K562 (cell line): Measurements from ENCODE around the gene RBM19. TPM values are rescaled to one million over a fixed set of nuclear protein-coding genes. Genes with fewer than 3 reads are reported as not detected.

ENCODE experiments used
- ATAC-seq: fragments of 200-7000 bp; cut with Tn5 transposase; 3 replicates; pipeline ENCODE4 v1.9.1; 2020; ENCODE audit warnings: moderate library complexity
- BruUV-seq: library from RNA; stranded (reverse); fragments of 400-500 nt; replicated peaks from 2 replicates; lab custom pipeline; 2021; lab: Mats Ljungman, UMichigan
- CTCF ChIA-PET: fragments of 300-600 bp; formaldehyde crosslinking; extraction: SDS; loops from one replicate; lab custom pipeline; 2021; ENCODE audit warnings: low intra/inter-chr PET ratio; lab: Yijun Ruan, JAX
- POLR2A ChIA-PET: fragments of 300-600, 350-650 bp; sonication (Branson Sonifier 250); formaldehyde crosslinking; extraction: SDS; loops from one replicate; lab custom pipeline; 2021; ENCODE audit warnings: antibody characterized with exemption, inconsistent platforms; lab: Yijun Ruan, JAX
- DNase-seq, 4 experiments: peaks; one replicate each; pipeline versions ENCODE4 v3.0.0 to v3.0.0-alpha.2; 2011 to 2018; ENCODE audit warnings: low spot score in 3 of 4, mixed read lengths in 3 of 4; ENCODE audit errors: extremely low read depth in 1 of 4
- FAIRE-seq: peaks from 2 replicates; lab custom pipeline; 2011; peaks lifted over from hg19 to GRCh38; lab: Jason Lieb, UNC
- H2AFZ ChIP-seq: 2 replicates; pipeline ENCODE4 v1.6.0; 2011; ENCODE audit warnings: low read depth, low read length, control low read depth, inconsistent platforms
- H3K27ac ChIP-seq: fragments of 200-600 bp; 3 replicates; pipeline ENCODE4 v1.8.0; 2011; ENCODE audit warnings: low read depth, mild to moderate bottlenecking, control low read depth, inconsistent platforms, low read length, moderate library complexity, mixed read lengths; ENCODE audit errors: extremely low read depth
- H3K27me3 ChIP-seq, 2 experiments: fragments of 300-600 bp in 1 of 2; 2 replicates in 1 of 2; 3 replicates in 1 of 2; pipeline versions ENCODE4 v1.6.0 to v1.8.0; 2011; ENCODE audit warnings: inconsistent platforms in 2 of 2, low read length in 2 of 2, mild to moderate bottlenecking in 1 of 2, mixed read lengths in 1 of 2, moderate library complexity in 1 of 2; ENCODE audit not compliant: control insufficient read depth in 2 of 2, insufficient read depth in 2 of 2
- H3K36me3 ChIP-seq: fragments of 300-600 bp; 3 replicates; pipeline ENCODE4 v1.8.0; 2011; ENCODE audit warnings: mild to moderate bottlenecking, low read length, inconsistent platforms; ENCODE audit not compliant: control insufficient read depth, insufficient read depth
- H3K4me1 ChIP-seq, 2 experiments: fragments of 200-600 bp in 1 of 2; replicated peaks in 1 of 2; 2 replicates in 1 of 2; 3 replicates in 1 of 2; pipeline versions ENCODE4 v1.5.1 to v1.8.0; 2011; ENCODE audit warnings: inconsistent platforms in 2 of 2, low read length in 2 of 2, mild to moderate bottlenecking in 1 of 2, mixed read lengths in 1 of 2, moderate library complexity in 1 of 2; ENCODE audit not compliant: control insufficient read depth in 2 of 2, insufficient read depth in 2 of 2
- H3K4me2 ChIP-seq: 2 replicates; pipeline ENCODE4 v1.6.1; 2011; ENCODE audit warnings: low read length, control low read depth, inconsistent platforms, mixed read lengths; ENCODE audit not compliant: insufficient read depth
- H3K4me3 ChIP-seq: fragments of 200-600 bp; sonication (generic), shearing (Covaris generic); 2 replicates; pipeline ENCODE4 v1.5.1; 2016; ENCODE audit warnings: control low read depth, inconsistent platforms
- H3K79me2 ChIP-seq: fragments of 200-600 bp; 3 replicates; pipeline ENCODE4 v1.8.0; 2011; ENCODE audit warnings: low read length, inconsistent platforms; ENCODE audit not compliant: control insufficient read depth, insufficient read depth
- H3K9ac ChIP-seq, 2 experiments: 2 replicates each; pipeline versions ENCODE4 v1.6.0 to v1.6.1; 2011; ENCODE audit warnings: low read depth in 2 of 2, low read length in 2 of 2, control low read depth in 1 of 2, inconsistent platforms in 1 of 2, mild to moderate bottlenecking in 1 of 2, mixed read lengths in 1 of 2; ENCODE audit not compliant: insufficient read depth in 1 of 2
- H3K9me1 ChIP-seq: one replicate; pipeline ENCODE4 v1.6.0; 2011; ENCODE audit warnings: inconsistent platforms, mild to moderate bottlenecking, low read length, moderate library complexity; ENCODE audit not compliant: control insufficient read depth, insufficient read depth
- H3K9me3 ChIP-seq: replicated peaks from 2 replicates; pipeline ENCODE4 v1.5.1; 2011; ENCODE audit warnings: low read depth, low read length, inconsistent platforms; ENCODE audit not compliant: control insufficient read depth, insufficient read depth
- H4K20me1 ChIP-seq: replicated peaks from 2 replicates; pipeline ENCODE4 v1.6.1; 2011; ENCODE audit warnings: low read length, inconsistent platforms, mixed read lengths; ENCODE audit not compliant: control insufficient read depth, insufficient read depth
- KAT7 ChIP-seq: sonication (generic); formaldehyde crosslinking; IDR thresholded peaks from 2 replicates; pipeline ENCODE4 v1.8.0; 2022; ENCODE audit warnings: missing genetic modification reagents, mild to moderate bottlenecking, borderline replicate concordance
- NFIC ChIP-seq: fragments of 450-650 bp; IDR thresholded peaks from 2 replicates; pipeline ENCODE4 v1.6.1; 2017; ENCODE audit warnings: mild to moderate bottlenecking, inconsistent platforms
- POLR2G ChIP-seq: fragments of 200-400 bp; formaldehyde crosslinking; IDR thresholded peaks from 2 replicates; pipeline ENCODE4 v1.6.1; 2017; ENCODE audit warnings: low read depth, mild to moderate bottlenecking, antibody characterized with exemption, low read length, moderate library complexity
- STAG1 ChIP-seq: sonication (generic); formaldehyde crosslinking; IDR thresholded peaks from 2 replicates; pipeline ENCODE4 v1.5.0; 2020; ENCODE audit warnings: missing genetic modification reagents, borderline replicate concordance
- ZFP36 ChIP-seq: fragments of 150-350 bp; IDR thresholded peaks from 2 replicates; pipeline ENCODE4 v1.6.1; 2018; ENCODE audit warnings: low read length, low read depth; ENCODE audit not compliant: partially characterized antibody
- whole genome bisulfite sequencing: fragments of 100-300 bp; shearing (Covaris generic); methylation state at CpG from one replicate; pipeline ENCODE4 v1.1.6; 2016; ENCODE audit warnings: low coverage, mixed read lengths; ENCODE audit not compliant: insufficient coverage; ENCODE audit errors: missing lambda C conversion rate; 5-methylcytosine and 5-hydroxymethylcytosine counted together
- in situ Hi-C: fragments of 300-500 bp; cut with MboI; formaldehyde crosslinking; loops from 4 replicates; pipeline ENCODE4 v1.15.0; 2018; ENCODE audit warnings: inconsistent platforms, mixed read lengths
- intact Hi-C: fragments of 100-400 bp; cut with micrococcal nuclease; formaldehyde crosslinking; loops from 2 replicates; pipeline ENCODE4 v1.14.2; 2022
- polyA plus RNA-seq, 8 experiments: library from polyadenylated mRNA; depleted of rRNA in 4 of 8; stranded (reverse) in 5 of 8; unstranded in 3 of 8; fragments of >200 nt; fragmentation: Nextera tagmentation in 2 of 8; fragmentation: Illumina TruSeq in 1 of 8; extraction: Ambion mirVana in 2 of 8; extraction: Trizol in 1 of 8; gene quantifications; 2 replicates each; pipeline versions ENCODE4 v1.2.1 to v1.2.3, GENCODE V29; 2011 to 2014; ENCODE audit warnings: inconsistent platforms in 1 of 8, missing spikeins in 1 of 8
- total RNA-seq, 7 experiments: library from RNA; depleted of rRNA in 6 of 7; stranded (reverse); fragments of >200 nt in 6 of 7; fragmentation: Illumina TruSeq in 2 of 7; extraction: Trizol in 2 of 7; gene quantifications; 2 replicates each; pipeline versions ENCODE4 v1.2.1 to v1.2.3, GENCODE V29; 2011 to 2021; ENCODE audit warnings: low replicate concordance in 1 of 7
- TF ChIP-seq, protein P1 (sequence below): sonication (generic); formaldehyde crosslinking; IDR thresholded peaks from 2 replicates; pipeline ENCODE4 v1.8.0; 2022; ENCODE audit warnings: mild to moderate bottlenecking, missing genetic modification reagents
- TF ChIP-seq, protein P2 (sequence below), 2 experiments: fragments of 200-800 bp in 1 of 2; sonication (Bioruptor generic) in 1 of 2; sonication (generic) in 1 of 2; formaldehyde crosslinking in 1 of 2; IDR thresholded peaks in 1 of 2; conservative IDR thresholded peaks in 1 of 2; 2 replicates each; pipeline versions ENCODE4 v1.5.0 to v1.6.1; 2016 to 2020; ENCODE audit warnings: missing compliant biosample characterization in 1 of 2, missing genetic modification characterization in 1 of 2, missing genetic modification reagents in 1 of 2
- TF ChIP-seq, protein P3 (sequence below): sonication (generic); formaldehyde crosslinking; IDR thresholded peaks from 2 replicates; pipeline ENCODE4 v1.8.0; 2022; ENCODE audit warnings: mild to moderate bottlenecking, missing genetic modification reagents

Gene RBM19
- total and polyA plus RNA-seq, 9 of the 15 experiments (the other 6 are each of a cell fraction or from before 2014, with no cell fraction given): 16.0 to 58.4 (median 37.9) TPM

DNA sequence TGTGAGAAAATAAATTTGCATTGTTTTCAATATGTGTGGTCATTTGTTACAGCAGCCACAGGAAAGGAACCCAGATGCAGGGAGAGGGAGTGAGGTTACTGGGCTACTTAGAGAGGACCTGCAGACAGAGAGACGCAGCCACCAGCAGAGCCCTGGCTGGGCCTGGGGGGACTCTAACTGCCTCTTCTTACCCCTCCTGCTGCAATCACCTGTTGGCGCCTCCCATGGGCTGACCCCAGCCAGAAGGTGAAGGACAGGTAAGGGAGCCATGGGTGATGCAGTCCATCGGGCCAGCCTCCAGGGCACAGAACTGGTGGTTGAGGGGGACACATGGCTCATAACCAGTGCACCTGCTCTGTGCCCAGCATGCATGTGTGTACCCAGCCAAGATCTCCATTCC, 15.8 kb upstream of the RBM19 start (continued):
- TF ChIP-seq, protein P1, sequence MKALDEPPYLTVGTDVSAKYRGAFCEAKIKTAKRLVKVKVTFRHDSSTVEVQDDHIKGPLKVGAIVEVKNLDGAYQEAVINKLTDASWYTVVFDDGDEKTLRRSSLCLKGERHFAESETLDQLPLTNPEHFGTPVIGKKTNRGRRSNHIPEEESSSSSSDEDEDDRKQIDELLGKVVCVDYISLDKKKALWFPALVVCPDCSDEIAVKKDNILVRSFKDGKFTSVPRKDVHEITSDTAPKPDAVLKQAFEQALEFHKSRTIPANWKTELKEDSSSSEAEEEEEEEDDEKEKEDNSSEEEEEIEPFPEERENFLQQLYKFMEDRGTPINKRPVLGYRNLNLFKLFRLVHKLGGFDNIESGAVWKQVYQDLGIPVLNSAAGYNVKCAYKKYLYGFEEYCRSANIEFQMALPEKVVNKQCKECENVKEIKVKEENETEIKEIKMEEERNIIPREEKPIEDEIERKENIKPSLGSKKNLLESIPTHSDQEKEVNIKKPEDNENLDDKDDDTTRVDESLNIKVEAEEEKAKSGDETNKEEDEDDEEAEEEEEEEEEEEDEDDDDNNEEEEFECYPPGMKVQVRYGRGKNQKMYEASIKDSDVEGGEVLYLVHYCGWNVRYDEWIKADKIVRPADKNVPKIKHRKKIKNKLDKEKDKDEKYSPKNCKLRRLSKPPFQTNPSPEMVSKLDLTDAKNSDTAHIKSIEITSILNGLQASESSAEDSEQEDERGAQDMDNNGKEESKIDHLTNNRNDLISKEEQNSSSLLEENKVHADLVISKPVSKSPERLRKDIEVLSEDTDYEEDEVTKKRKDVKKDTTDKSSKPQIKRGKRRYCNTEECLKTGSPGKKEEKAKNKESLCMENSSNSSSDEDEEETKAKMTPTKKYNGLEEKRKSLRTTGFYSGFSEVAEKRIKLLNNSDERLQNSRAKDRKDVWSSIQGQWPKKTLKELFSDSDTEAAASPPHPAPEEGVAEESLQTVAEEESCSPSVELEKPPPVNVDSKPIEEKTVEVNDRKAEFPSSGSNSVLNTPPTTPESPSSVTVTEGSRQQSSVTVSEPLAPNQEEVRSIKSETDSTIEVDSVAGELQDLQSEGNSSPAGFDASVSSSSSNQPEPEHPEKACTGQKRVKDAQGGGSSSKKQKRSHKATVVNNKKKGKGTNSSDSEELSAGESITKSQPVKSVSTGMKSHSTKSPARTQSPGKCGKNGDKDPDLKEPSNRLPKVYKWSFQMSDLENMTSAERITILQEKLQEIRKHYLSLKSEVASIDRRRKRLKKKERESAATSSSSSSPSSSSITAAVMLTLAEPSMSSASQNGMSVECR (CRISPR knock-in tag): no peak
- no peak for TF ChIP-seq KAT7 (CRISPR knock-in tag)

DNA sequence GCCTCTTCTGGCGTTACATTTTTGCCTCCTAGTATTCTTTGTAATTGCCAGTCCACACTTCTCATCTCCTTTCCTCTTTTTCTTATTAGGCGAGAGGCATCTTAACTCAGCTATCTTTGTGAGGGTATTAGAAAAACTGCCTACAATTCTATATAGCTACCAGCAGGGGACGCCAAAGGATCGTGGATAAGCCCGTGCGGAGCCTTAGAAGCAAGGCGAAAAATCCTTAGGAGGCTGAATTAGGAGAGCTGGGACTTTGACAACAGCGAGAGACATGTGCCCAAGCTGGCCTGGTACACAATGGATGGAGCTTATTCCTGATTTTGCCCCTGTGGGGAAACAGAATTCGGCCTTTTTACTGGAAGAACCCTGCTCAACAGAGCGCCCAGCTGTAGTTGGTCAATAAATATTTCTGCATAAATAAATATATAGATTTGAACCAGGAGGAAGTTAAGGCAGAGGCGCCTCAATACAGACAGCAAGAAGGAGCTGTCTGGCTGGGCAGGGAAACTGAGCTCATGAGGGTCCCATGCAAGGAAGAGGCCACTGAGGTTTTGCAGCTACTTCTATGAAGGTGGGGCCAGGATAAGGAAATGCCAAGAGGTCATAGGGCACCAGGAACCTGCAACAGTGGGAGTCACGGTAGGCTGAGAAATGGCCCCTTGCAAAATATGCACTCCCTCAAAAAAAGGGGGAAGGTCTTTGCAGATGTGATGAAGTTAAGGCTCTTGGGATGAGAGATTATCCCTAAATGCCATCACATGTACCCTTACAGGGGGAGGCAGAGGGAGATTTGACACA, 14.6 kb upstream of the RBM19 start:
- H3K4me2 ChIP-seq: no peak overlapping the region
- no peaks in the 10 kb centered on the region for H3K9me3 ChIP-seq
- peak; percentile 90 for FAIRE-seq
- ATAC-seq: peak; percentile 89
- H2AFZ ChIP-seq: no peak overlapping the region
- no peaks in the 10 kb centered on the region for H3K36me3 ChIP-seq
- CTCF ChIA-PET: interaction anchor here (0.7 to 2.1 kb wide), 4 partner anchors 526 to 1773 kb away, joined by 3 to 16 read pairs (median 4); no protein-coding TSS in a partner anchor
- WGBS: 8% methylated on average over 12 of the region's 12 CpGs
- H3K4me3 ChIP-seq: no peak overlapping the region
- 0 out of 2 replicates have a peak, but pooled peaks cover 5% of the 10 kb centered on the region for H4K20me1 ChIP-seq
- H3K79me2 ChIP-seq: no peaks in the 10 kb centered on the region
- no peak overlapping the region for H3K27ac ChIP-seq
- in situ Hi-C loops (loop anchor here (10.0 to 25.0 kb wide), 3 partner anchors 524 to 1957 kb away; no protein-coding TSS in a partner anchor), intact Hi-C loops (loop anchor here (1.0 to 10.0 kb wide), 2 partner anchors 528 to 1774 kb away; no protein-coding TSS in a partner anchor)
- BruUV-seq: no TSS peak
- peak; percentile 62 to 79 (median 66) for DNase-seq
- no peaks in the 10 kb centered on the region for H3K9me1 ChIP-seq
- no peak overlapping the region for H3K9ac ChIP-seq
- POLR2A ChIA-PET: interaction anchor here (0.6 to 1.3 kb wide), 5 partner anchors 14 to 1977 kb away, joined by 3 to 5 read pairs (median 3); partner anchors contain the start of gene RBM19
- H3K4me1 ChIP-seq: no peaks in the 10 kb centered on the region
- H3K27me3 ChIP-seq: no peaks in the 10 kb centered on the region; a peak in 1 of 5 replicates
- no peak for TF ChIP-seq NFIC
- peak; percentile 54 for TF ChIP-seq ZFP36
- TF ChIP-seq STAG1 (CRISPR knock-in tag): peak; percentile 68; the same call in 1 of the 2 replicates
- TF ChIP-seq, protein P2, sequence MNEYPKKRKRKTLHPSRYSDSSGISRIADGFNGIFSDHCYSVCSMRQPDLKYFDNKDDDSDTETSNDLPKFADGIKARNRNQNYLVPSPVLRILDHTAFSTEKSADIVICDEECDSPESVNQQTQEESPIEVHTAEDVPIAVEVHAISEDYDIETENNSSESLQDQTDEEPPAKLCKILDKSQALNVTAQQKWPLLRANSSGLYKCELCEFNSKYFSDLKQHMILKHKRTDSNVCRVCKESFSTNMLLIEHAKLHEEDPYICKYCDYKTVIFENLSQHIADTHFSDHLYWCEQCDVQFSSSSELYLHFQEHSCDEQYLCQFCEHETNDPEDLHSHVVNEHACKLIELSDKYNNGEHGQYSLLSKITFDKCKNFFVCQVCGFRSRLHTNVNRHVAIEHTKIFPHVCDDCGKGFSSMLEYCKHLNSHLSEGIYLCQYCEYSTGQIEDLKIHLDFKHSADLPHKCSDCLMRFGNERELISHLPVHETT (CRISPR knock-in tag; conservative IDR thresholded peaks at IDR 0.05 in 1 of 2, IDR thresholded peaks at IDR 0.05 in 1 of 2): no peak
- no peak for TF ChIP-seq POLR2G
- TF ChIP-seq, protein P3, sequence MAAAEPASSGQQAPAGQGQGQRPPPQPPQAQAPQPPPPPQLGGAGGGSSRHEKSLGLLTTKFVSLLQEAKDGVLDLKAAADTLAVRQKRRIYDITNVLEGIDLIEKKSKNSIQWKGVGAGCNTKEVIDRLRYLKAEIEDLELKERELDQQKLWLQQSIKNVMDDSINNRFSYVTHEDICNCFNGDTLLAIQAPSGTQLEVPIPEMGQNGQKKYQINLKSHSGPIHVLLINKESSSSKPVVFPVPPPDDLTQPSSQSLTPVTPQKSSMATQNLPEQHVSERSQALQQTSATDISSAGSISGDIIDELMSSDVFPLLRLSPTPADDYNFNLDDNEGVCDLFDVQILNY: no peak
